Epidermal melanocyte (primary cell): ENCODE measurements around the gene CLIC3.

ENCODE experiments used
- DNase-seq: peaks from one replicate; pipeline ENCODE4 v3.0.0; 2011; ENCODE audit warnings: low spot score; ENCODE audit not compliant: insufficient read length

CLIC3 gene

GRCh38 chr9:137001857-137002645 lies 5.7 kb upstream of the CLIC3 start:
- no peak for DNase-seq

GRCh38 chr9:137000177-137000930 lies 4.0 kb upstream of the CLIC3 start:
- peak; percentile 78 for DNase-seq

GRCh38 chr9:136997830-136998234 lies 1.5 kb upstream of the CLIC3 start:
- no peak for DNase-seq

GRCh38 chr9:136997371-136997770 lies 1.0 kb upstream of the CLIC3 start:
- no peak for DNase-seq

GRCh38 chr9:136995772-136996311 lies 526 bp downstream of the CLIC3 start:
- no peak for DNase-seq

- no peak for DNase-seq
These were observed 1.0 kb downstream of the CLIC3 start for GRCh38 chr9:136995362-136995761.

GRCh38 chr9:136994888-136995230 lies 1.5 kb downstream of the CLIC3 start:
- DNase-seq, result no peak

GRCh38 chr9:136994180-136994887 lies 2.0 kb downstream of the CLIC3 start:
- DNase-seq, result no peak

- DNase-seq, result no peak
These were observed 3.5 kb downstream of the CLIC3 start for GRCh38 chr9:136992819-136993369.

- DNase-seq, result peak; percentile 99
These were observed 4.2 kb downstream of the CLIC3 start, which contains the start of gene PAXX for GRCh38 chr9:136991993-136992818. TSS of gene PAXX (plus strand) at chr9:136992422. CDS start at chr9:136992444, 22 bp downstream.

GRCh38 chr9:136990242-136990911 lies 6.0 kb downstream of the CLIC3 start:
- no peak for DNase-seq

- no peak for DNase-seq
These were observed 7.5 kb downstream of the CLIC3 start for GRCh38 chr9:136988872-136989271.

- no peak for DNase-seq
These were observed 10.5 kb downstream of the CLIC3 start for GRCh38 chr9:136985853-136986252.

- DNase-seq, result no peak
These were observed 11.3 kb downstream of the CLIC3 start for GRCh38 chr9:136985027-136985602.

- DNase-seq, result no peak
These were observed 11.8 kb downstream of the CLIC3 start for GRCh38 chr9:136984464-136985026.

GRCh38 chr9:136983656-136984314 lies 12.6 kb downstream of the CLIC3 start:
- no peak for DNase-seq

GRCh38 chr9:136983167-136983566 lies 13.2 kb downstream of the CLIC3 start:
- DNase-seq, result no peak

- DNase-seq, result no peak
These were observed 13.9 kb downstream of the CLIC3 start, which contains the start of gene LCNL1 for GRCh38 chr9:136982232-136983051. TSS of gene LCNL1 (plus strand) at chr9:136982993. CDS start at chr9:136983587, 594 bp downstream.
